ENCODE measurements around the gene FBXO41.

GRCh38 chr2:73286134-73286655 lies 1.9 kb upstream of the FBXO41 start:
- no peak for TF ChIP-seq POLR2AphosphoS5 (IDR thresholded peaks at IDR 0.05)
- TF ChIP-seq, protein P1, sequence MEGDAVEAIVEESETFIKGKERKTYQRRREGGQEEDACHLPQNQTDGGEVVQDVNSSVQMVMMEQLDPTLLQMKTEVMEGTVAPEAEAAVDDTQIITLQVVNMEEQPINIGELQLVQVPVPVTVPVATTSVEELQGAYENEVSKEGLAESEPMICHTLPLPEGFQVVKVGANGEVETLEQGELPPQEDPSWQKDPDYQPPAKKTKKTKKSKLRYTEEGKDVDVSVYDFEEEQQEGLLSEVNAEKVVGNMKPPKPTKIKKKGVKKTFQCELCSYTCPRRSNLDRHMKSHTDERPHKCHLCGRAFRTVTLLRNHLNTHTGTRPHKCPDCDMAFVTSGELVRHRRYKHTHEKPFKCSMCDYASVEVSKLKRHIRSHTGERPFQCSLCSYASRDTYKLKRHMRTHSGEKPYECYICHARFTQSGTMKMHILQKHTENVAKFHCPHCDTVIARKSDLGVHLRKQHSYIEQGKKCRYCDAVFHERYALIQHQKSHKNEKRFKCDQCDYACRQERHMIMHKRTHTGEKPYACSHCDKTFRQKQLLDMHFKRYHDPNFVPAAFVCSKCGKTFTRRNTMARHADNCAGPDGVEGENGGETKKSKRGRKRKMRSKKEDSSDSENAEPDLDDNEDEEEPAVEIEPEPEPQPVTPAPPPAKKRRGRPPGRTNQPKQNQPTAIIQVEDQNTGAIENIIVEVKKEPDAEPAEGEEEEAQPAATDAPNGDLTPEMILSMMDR (IDR thresholded peaks at IDR 0.05) = no peak
